GM12878 (cell line): ENCODE measurements around the gene TRAPPC2. TPM values are rescaled to one million over a fixed set of nuclear protein-coding genes. Genes with fewer than 3 reads are reported as not detected.

Experiments used
- BHLHE40 ChIP-seq, 2 experiments: fragments of 450-650 bp in 1 of 2; IDR thresholded peaks; 2 replicates each; pipeline ENCODE4 v1.6.1; 2011 to 2017; ENCODE audit warnings: low read depth in 2 of 2, borderline replicate concordance in 1 of 2, improper control_type of control experiment in 1 of 2, low read length in 1 of 2, mild to moderate bottlenecking in 1 of 2
- CREB1 ChIP-seq: IDR thresholded peaks from 2 replicates; pipeline ENCODE4 v1.6.1; 2012; ENCODE audit warnings: low read depth, mild to moderate bottlenecking, inconsistent platforms
- DPF2 ChIP-seq: fragments of 450-650 bp; IDR thresholded peaks from 2 replicates; pipeline ENCODE4 v1.6.1; 2017; ENCODE audit warnings: mild to moderate bottlenecking
- EZH2 ChIP-seq: IDR thresholded peaks from 2 replicates; pipeline ENCODE4 v1.6.1; 2012; ENCODE audit warnings: low read depth, mild to moderate bottlenecking, control low read depth, inconsistent platforms, low read length, borderline replicate concordance; ENCODE audit not compliant: control insufficient read depth
- FOXK2 ChIP-seq: fragments of 450-650 bp; IDR thresholded peaks from 2 replicates; pipeline ENCODE4 v1.6.1; 2017; ENCODE audit warnings: mild to moderate bottlenecking, moderate library complexity
- JUNB ChIP-seq: IDR thresholded peaks from 2 replicates; pipeline ENCODE4 v1.6.1; 2016; ENCODE audit warnings: antibody characterized with exemption, mild to moderate bottlenecking
- KLF5 ChIP-seq: fragments of 450-650 bp; IDR thresholded peaks from 2 replicates; pipeline ENCODE4 v1.6.1; 2014; ENCODE audit warnings: mild to moderate bottlenecking; ENCODE audit not compliant: partially characterized antibody
- MYB ChIP-seq: fragments of 150-350 bp; IDR thresholded peaks from 2 replicates; pipeline ENCODE4 v1.6.1; 2014; ENCODE audit warnings: mild to moderate bottlenecking, low read depth, low read length, borderline replicate concordance
- NBN ChIP-seq: fragments of 450-650 bp; IDR thresholded peaks from 2 replicates; pipeline ENCODE4 v1.6.1; 2016
- NFYB ChIP-seq: IDR thresholded peaks from 2 replicates; pipeline ENCODE4 v1.6.1; 2011; ENCODE audit warnings: low read depth, mild to moderate bottlenecking, low read length, improper control_type of control experiment, moderate library complexity; ENCODE audit not compliant: insufficient read depth
- SPI1 ChIP-seq: IDR thresholded peaks from 2 replicates; pipeline ENCODE4 v1.6.1; 2011; ENCODE audit warnings: low read depth, mild to moderate bottlenecking, low read length, moderate library complexity, borderline replicate concordance; ENCODE audit not compliant: insufficient read depth
- SRF ChIP-seq, 2 experiments: IDR thresholded peaks; 2 replicates each; pipeline ENCODE4 v1.6.1; 2011; ENCODE audit warnings: low read depth in 2 of 2, low read length in 2 of 2, mild to moderate bottlenecking in 1 of 2, moderate library complexity in 1 of 2
- TCF12 ChIP-seq: IDR thresholded peaks from 2 replicates; pipeline ENCODE4 v1.6.1; 2011; ENCODE audit warnings: low read depth, mild to moderate bottlenecking, low read length
- YBX1 ChIP-seq: fragments of 450-650 bp; IDR thresholded peaks from 2 replicates; pipeline ENCODE4 v1.6.1; 2016; ENCODE audit warnings: antibody characterized with exemption
- ZNF24 ChIP-seq: fragments of 450-650 bp; IDR thresholded peaks from 2 replicates; pipeline ENCODE4 v1.6.1; 2017; ENCODE audit warnings: antibody characterized with exemption, mild to moderate bottlenecking
- polyA plus RNA-seq, 11 experiments: library from polyadenylated mRNA; depleted of rRNA in 4 of 11; unstranded in 6 of 11; stranded (reverse) in 5 of 11; fragments of >200 nt; fragmentation: Nextera tagmentation in 4 of 11; fragmentation: Illumina TruSeq in 1 of 11; extraction: Ambion mirVana in 4 of 11; extraction: Trizol in 1 of 11; gene quantifications; 1 replicate in 1 of 11; 2 replicates in 10 of 11; pipeline versions ENCODE4 v1.2.1 to v1.2.3, GENCODE V29; 2011 to 2016; ENCODE audit warnings: inconsistent platforms in 2 of 11, missing spikeins in 2 of 11, low read depth in 1 of 11
- total RNA-seq, 4 experiments: library from RNA; depleted of rRNA in 3 of 4; stranded (reverse); fragments of >200 nt in 3 of 4; fragmentation: Illumina TruSeq in 1 of 4; extraction: Trizol in 1 of 4; gene quantifications; 2 replicates each; pipeline versions ENCODE4 v1.2.1 to v1.2.3, GENCODE V29; 2013 to 2021
- TF ChIP-seq, protein P1 (sequence below): IDR thresholded peaks from 2 replicates; pipeline ENCODE4 v1.6.1; 2012; ENCODE audit warnings: low read length, inconsistent platforms
- TF ChIP-seq, protein P2 (sequence below): IDR thresholded peaks from 2 replicates; pipeline ENCODE4 v1.6.1; 2011; ENCODE audit warnings: borderline replicate concordance, low read depth, mild to moderate bottlenecking, moderate library complexity, mixed read lengths, low read length; ENCODE audit not compliant: insufficient read depth; ENCODE audit errors: extremely low read length
- TF ChIP-seq, protein P3 (sequence below): fragments of 450-650 bp; conservative IDR thresholded peaks from 2 replicates; pipeline ENCODE4 v1.6.1; 2017; ENCODE audit warnings: mild to moderate bottlenecking, moderate library complexity
- TF ChIP-seq, protein P4 (sequence below): fragments of 450-650 bp; IDR thresholded peaks from 2 replicates; pipeline ENCODE4 v1.6.1; 2017; ENCODE audit warnings: borderline replicate concordance
- TF ChIP-seq, protein P5 (sequence below): fragments of 450-650 bp; IDR thresholded peaks from 2 replicates; pipeline ENCODE4 v1.6.1; 2018; ENCODE audit warnings: mild to moderate bottlenecking, low read depth, moderate library complexity; ENCODE audit not compliant: partially characterized antibody

TRAPPC2 gene
- total and polyA plus RNA-seq, 10 of the 15 experiments (the other 5 are each of a cell fraction or from before 2014, with no cell fraction given) = 12.4 to 28.4 (median 21.3) TPM

DNA sequence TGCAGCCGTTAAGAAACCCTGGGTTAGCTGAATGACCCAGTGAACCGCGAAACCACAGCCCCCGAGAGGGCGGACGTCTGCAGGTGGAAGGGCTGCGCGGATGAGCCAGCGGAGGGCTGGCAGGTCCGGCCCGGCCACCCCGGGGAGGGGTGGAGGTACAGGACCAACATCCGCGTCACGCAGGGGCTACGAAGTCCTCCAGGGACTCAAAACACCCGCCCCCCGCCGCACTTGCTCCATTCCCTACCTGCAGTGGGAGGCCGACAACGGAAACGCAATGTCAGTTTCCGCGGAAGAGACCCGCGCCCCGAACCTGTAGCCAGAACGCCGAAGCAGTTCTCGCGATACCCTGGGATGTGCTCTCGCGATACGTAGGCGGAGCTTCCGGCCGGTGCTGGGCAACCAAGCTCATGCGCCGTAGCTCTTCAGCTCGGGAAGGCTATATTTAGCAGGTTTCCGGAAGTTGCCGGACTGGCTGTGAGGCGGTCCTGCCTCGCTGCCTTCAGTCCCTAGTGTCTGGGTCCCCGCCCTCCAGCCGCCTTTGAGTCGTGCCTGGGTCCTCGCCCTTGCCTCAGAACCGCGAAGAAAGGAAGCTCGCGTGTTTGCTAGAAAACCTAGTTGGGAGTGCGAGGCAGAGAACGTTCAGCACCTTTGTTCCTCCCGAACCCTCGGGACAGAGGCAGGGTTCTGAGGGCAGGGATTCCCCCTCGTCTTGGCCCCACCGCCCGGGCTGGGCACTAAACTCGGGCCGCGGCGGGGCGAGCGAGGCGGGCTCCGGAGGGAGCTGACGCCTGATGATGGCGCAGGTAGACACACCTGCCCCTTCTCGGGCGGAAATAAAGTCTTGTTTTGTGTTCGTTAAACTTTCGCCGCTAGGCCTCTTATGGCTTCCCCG, at the start of gene TRAPPC2, which contains the start of gene OFD1 (continued):
- TF ChIP-seq FOXK2 = no peak
- TF ChIP-seq, protein P1, sequence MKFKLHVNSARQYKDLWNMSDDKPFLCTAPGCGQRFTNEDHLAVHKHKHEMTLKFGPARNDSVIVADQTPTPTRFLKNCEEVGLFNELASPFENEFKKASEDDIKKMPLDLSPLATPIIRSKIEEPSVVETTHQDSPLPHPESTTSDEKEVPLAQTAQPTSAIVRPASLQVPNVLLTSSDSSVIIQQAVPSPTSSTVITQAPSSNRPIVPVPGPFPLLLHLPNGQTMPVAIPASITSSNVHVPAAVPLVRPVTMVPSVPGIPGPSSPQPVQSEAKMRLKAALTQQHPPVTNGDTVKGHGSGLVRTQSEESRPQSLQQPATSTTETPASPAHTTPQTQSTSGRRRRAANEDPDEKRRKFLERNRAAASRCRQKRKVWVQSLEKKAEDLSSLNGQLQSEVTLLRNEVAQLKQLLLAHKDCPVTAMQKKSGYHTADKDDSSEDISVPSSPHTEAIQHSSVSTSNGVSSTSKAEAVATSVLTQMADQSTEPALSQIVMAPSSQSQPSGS = 0 out of 2 replicates have a peak, but pooled peaks have one; percentile 40
- TF ChIP-seq MYB = 0 out of 2 replicates have a peak, but pooled peaks have one; percentile 10
- TF ChIP-seq, protein P2, sequence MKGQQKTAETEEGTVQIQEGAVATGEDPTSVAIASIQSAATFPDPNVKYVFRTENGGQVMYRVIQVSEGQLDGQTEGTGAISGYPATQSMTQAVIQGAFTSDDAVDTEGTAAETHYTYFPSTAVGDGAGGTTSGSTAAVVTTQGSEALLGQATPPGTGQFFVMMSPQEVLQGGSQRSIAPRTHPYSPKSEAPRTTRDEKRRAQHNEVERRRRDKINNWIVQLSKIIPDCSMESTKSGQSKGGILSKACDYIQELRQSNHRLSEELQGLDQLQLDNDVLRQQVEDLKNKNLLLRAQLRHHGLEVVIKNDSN = no peak
- TF ChIP-seq SRF (IDR thresholded peaks at IDR 0.05; ENCODE audit: low read depth in 2 of 2, low read length in 2 of 2) = peak; percentile 95 to 96
- TF ChIP-seq JUNB = no peak
- 0 out of 2 replicates have a peak, but pooled peaks have one; percentile 70 for TF ChIP-seq NBN
- TF ChIP-seq KLF5 = no peak
- TF ChIP-seq CREB1 = peak; percentile 61; the same call in 1 of the 2 replicates
- TF ChIP-seq, protein P3, sequence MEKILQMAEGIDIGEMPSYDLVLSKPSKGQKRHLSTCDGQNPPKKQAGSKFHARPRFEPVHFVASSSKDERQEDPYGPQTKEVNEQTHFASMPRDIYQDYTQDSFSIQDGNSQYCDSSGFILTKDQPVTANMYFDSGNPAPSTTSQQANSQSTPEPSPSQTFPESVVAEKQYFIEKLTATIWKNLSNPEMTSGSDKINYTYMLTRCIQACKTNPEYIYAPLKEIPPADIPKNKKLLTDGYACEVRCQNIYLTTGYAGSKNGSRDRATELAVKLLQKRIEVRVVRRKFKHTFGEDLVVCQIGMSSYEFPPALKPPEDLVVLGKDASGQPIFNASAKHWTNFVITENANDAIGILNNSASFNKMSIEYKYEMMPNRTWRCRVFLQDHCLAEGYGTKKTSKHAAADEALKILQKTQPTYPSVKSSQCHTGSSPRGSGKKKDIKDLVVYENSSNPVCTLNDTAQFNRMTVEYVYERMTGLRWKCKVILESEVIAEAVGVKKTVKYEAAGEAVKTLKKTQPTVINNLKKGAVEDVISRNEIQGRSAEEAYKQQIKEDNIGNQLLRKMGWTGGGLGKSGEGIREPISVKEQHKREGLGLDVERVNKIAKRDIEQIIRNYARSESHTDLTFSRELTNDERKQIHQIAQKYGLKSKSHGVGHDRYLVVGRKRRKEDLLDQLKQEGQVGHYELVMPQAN = peak; percentile 60
- 0 out of 2 replicates have a peak, but pooled peaks have one; percentile 31 for TF ChIP-seq ZNF24
- TF ChIP-seq DPF2 = peak; percentile 82
- no peak for TF ChIP-seq SPI1
- TF ChIP-seq, protein P4, sequence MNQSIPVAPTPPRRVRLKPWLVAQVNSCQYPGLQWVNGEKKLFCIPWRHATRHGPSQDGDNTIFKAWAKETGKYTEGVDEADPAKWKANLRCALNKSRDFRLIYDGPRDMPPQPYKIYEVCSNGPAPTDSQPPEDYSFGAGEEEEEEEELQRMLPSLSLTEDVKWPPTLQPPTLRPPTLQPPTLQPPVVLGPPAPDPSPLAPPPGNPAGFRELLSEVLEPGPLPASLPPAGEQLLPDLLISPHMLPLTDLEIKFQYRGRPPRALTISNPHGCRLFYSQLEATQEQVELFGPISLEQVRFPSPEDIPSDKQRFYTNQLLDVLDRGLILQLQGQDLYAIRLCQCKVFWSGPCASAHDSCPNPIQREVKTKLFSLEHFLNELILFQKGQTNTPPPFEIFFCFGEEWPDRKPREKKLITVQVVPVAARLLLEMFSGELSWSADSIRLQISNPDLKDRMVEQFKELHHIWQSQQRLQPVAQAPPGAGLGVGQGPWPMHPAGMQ = peak; percentile 88
- TF ChIP-seq NFYB = no peak
- peak; percentile 64 to 76; a peak in 3 of 4 replicates for TF ChIP-seq BHLHE40 (IDR thresholded peaks at IDR 0.05; ENCODE audit: borderline replicate concordance in 1 of 2, low read depth in 2 of 2, low read length in 1 of 2)
- TF ChIP-seq EZH2 = no peak
- TF ChIP-seq YBX1 = no peak
- TF ChIP-seq, protein P5, sequence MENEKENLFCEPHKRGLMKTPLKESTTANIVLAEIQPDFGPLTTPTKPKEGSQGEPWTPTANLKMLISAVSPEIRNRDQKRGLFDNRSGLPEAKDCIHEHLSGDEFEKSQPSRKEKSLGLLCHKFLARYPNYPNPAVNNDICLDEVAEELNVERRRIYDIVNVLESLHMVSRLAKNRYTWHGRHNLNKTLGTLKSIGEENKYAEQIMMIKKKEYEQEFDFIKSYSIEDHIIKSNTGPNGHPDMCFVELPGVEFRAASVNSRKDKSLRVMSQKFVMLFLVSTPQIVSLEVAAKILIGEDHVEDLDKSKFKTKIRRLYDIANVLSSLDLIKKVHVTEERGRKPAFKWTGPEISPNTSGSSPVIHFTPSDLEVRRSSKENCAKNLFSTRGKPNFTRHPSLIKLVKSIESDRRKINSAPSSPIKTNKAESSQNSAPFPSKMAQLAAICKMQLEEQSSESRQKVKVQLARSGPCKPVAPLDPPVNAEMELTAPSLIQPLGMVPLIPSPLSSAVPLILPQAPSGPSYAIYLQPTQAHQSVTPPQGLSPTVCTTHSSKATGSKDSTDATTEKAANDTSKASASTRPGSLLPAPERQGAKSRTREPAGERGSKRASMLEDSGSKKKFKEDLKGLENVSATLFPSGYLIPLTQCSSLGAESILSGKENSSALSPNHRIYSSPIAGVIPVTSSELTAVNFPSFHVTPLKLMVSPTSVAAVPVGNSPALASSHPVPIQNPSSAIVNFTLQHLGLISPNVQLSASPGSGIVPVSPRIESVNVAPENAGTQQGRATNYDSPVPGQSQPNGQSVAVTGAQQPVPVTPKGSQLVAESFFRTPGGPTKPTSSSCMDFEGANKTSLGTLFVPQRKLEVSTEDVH = no peak
- peak; percentile 62; the same call in 1 of the 2 replicates for TF ChIP-seq TCF12
